Gastrocnemius medialis (tissue), 4 donors: ENCODE results near the gene PRAC1. TPM values are rescaled to one million over a fixed set of nuclear protein-coding genes. Genes with fewer than 3 reads are reported as not detected.

Experiments
- ATAC-seq, 2 donors: fragments of 150-250 bp; one replicate each; pipeline ENCODE4 v1.9.1; 2016
- DNase-seq, 2 donors: peaks; one replicate each; pipeline ENCODE4 v3.0.0-alpha.2; 2019
- H3K27ac ChIP-seq, 4 donors: fragments of 200-600 bp; sonication (generic); 1 replicate in 1 of 4; 2 replicates in 3 of 4; pipeline ENCODE4 v1.5.1; 2016 to 2018; ENCODE audit warnings: mild to moderate bottlenecking in 2 of 4, moderate library complexity in 1 of 4
- H3K27me3 ChIP-seq, 3 donors: fragments of 200-600 bp; sonication (generic) in 2 of 3; 1 replicate in 1 of 3; 2 replicates in 2 of 3; pipeline versions ENCODE4 v1.5.1 to v1.6.0; 2016 to 2019; ENCODE audit warnings: mild to moderate bottlenecking in 1 of 3, moderate library complexity in 1 of 3
- H3K36me3 ChIP-seq, 2 donors: fragments of 200-600 bp; sonication (generic) in 1 of 2; one replicate each; pipeline ENCODE4 v1.5.1; 2017 to 2018
- H3K4me1 ChIP-seq, 2 donors: fragments of 200-600 bp; sonication (generic) in 1 of 2; one replicate each; pipeline ENCODE4 v1.5.1; 2016 to 2017; ENCODE audit warnings: mild to moderate bottlenecking in 2 of 2
- H3K4me3 ChIP-seq, 4 donors: fragments of 200-600 bp; sonication (generic) in 3 of 4; 1 replicate in 1 of 4; 2 replicates in 3 of 4; pipeline ENCODE4 v1.5.1; 2016 to 2019; ENCODE audit warnings: mild to moderate bottlenecking in 2 of 4
- H3K9me3 ChIP-seq, 3 donors: fragments of 200-600 bp; sonication (generic) in 2 of 3; 1 replicate in 1 of 3; 2 replicates in 2 of 3; pipeline ENCODE4 v1.5.1; 2016 to 2019
- CTCF ChIP-seq, 5 experiments: fragments of 450-650 bp in 3 of 5; fragments of 200-600 bp in 2 of 5; sonication (generic) in 2 of 5; IDR thresholded peaks in 4 of 5; conservative IDR thresholded peaks in 1 of 5; 1 replicate in 4 of 5; 2 replicates in 1 of 5; pipeline ENCODE4 v1.5.1; 2016 to 2019; ENCODE audit warnings: antibody characterized with exemption in 5 of 5, mild to moderate bottlenecking in 3 of 5, moderate library complexity in 3 of 5
- POLR2A ChIP-seq, 2 donors: fragments of 450-650 bp; IDR thresholded peaks; one replicate each; pipeline ENCODE4 v1.6.1; 2017; ENCODE audit warnings: antibody characterized with exemption in 2 of 2, mild to moderate bottlenecking in 2 of 2, moderate library complexity in 2 of 2
- in situ Hi-C, 4 donors: fragments of 200-750 bp; cut with MboI; loops; one replicate each; pipeline versions ENCODE4 v1.15.0 to v1.8.0; 2017; ENCODE audit warnings: low sequenced_read_pairs in 4 of 4
- intact Hi-C: fragments of 100-400 bp; cut with DNase I; formaldehyde crosslinking; loops from one replicate; pipeline ENCODE4 v1.15.1; 2023; ENCODE audit warnings: low total_unique reads
- total RNA-seq, 4 donors: library from RNA; depleted of rRNA; stranded (reverse); fragments of >200 nt; gene quantifications; one replicate each; pipeline versions ENCODE4 v1.1.0 to v1.2.3, GENCODE V29; 2016

PRAC1 gene
- total RNA-seq, 4 donors from 2014 or later = not detected

DNA sequence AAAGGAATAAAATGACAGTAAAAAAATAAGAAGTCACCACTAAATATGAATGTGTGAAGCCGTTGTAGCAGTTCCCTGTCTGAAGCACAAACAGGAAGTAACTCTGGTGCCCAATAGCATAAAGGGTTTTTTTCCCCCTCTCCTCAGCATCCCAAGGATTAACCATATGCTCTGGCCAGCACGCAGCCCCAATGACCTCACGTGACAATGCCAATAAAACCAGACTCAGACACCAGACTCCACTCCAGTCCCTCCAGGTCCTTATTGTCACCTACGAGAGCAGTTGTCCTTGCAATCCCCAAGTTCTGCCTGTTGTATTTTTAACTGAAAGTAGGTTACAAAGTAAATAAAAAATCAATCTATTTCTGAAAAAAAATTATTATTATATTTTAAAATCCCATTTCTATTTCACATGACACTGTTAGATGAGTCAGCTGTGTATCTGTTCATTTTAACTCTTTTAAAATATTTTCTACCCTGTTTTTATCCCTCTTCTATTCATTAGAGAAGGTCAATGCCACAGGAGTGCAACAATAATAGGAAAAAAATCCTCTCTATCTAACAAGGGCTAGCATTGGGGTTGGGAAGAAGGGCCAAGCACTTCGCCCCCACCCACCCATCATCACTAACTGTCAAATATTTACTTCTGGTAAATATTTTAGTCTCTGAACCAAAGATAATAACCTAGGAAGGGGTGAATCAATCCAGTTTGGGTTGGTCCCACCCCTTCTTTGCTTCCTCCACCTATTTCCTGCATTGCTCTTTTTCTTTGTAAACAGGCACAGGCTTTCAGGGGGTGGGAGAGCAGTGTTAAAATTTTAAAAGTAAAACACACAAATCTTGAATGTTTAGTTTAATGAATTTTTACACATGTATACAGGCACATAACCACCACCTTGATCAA lies 6.6 kb downstream of the PRAC1 start:
- Histone ChIP-seq H3K27me3 (peaks cover 88 to 97% (median 91%) of the 10 kb centered on the region in 3 donors), H3K27ac (no peak overlapping the region), H3K4me1 (peaks cover 0 to 10% of the 10 kb centered on the region in 2 donors), H3K4me3 (no peak overlapping the region), H3K9me3 (no peaks in the 10 kb centered on the region), H3K36me3 (no peaks in the 10 kb centered on the region)
- no peak for TF ChIP-seq CTCF (IDR thresholded peaks at IDR 0.05 in 4 of 5, conservative IDR thresholded peaks at IDR 0.05 in 1 of 5)
- TF ChIP-seq POLR2A (IDR thresholded peaks at IDR 0.05) = no peak
- ATAC-seq (no peak), DNase-seq (no peak)
- intact Hi-C loops = no loop called here
- in situ Hi-C loops = loop anchor here in 1 of 4 donors (25.0 kb wide), 1 partner anchor 322 kb away; no protein-coding TSS in a partner anchor

- Histone ChIP-seq H3K27me3 (peaks cover 80 to 82% (median 80%) of the 10 kb centered on the region in 3 donors), H3K36me3 (no peaks in the 10 kb centered on the region), H3K9me3 (no peaks in the 10 kb centered on the region), H3K4me1 (no peaks in the 10 kb centered on the region), H3K27ac (no peak overlapping the region), H3K4me3 (no peak overlapping the region)
- ATAC-seq (no peak), DNase-seq (no peak)
- intact Hi-C loops (no loop called here), in situ Hi-C loops (loop anchor here in 1 of 4 donors (25.0 kb wide), 1 partner anchor 326 kb away; no protein-coding TSS in a partner anchor)
- TF ChIP-seq POLR2A (IDR thresholded peaks at IDR 0.05) (no peak), CTCF (IDR thresholded peaks at IDR 0.05 in 4 of 5, conservative IDR thresholded peaks at IDR 0.05 in 1 of 5) (no peak)
Measured at GRCh38 chr17:48711128-48711527, 11.2 kb downstream of the PRAC1 start.

GRCh38 chr17:48704361-48705248 lies 17.7 kb downstream of the PRAC1 start:
- ATAC-seq = no peak
- H3K36me3 ChIP-seq = no peaks in the 10 kb centered on the region
- in situ Hi-C loops = loop anchor here in 1 of 4 donors (25.0 kb wide), 1 partner anchor 333 kb away; no protein-coding TSS in a partner anchor
- no peaks in the 10 kb centered on the region for H3K9me3 ChIP-seq
- no peak for DNase-seq
- intact Hi-C loops = no loop called here
- H3K27ac ChIP-seq = no peak overlapping the region
- no peaks in the 10 kb centered on the region for H3K4me1 ChIP-seq
- TF ChIP-seq CTCF (IDR thresholded peaks at IDR 0.05 in 4 of 5, conservative IDR thresholded peaks at IDR 0.05 in 1 of 5) (no peak), POLR2A (IDR thresholded peaks at IDR 0.05) (no peak)
- H3K4me3 ChIP-seq = no peak overlapping the region
- H3K27me3 ChIP-seq = peaks cover 57 to 68% (median 57%) of the 10 kb centered on the region in 3 donors

GRCh38 chr17:48701864-48702532 lies 20.3 kb downstream of the PRAC1 start:
- no peak for TF ChIP-seq POLR2A (IDR thresholded peaks at IDR 0.05)
- H3K9me3 ChIP-seq = no peaks in the 10 kb centered on the region
- in situ Hi-C loops (loop anchor here in 1 of 4 donors (25.0 kb wide), 1 partner anchor 335 kb away; no protein-coding TSS in a partner anchor), intact Hi-C loops (no loop called here)
- no peak overlapping the region for H3K4me3 ChIP-seq
- H3K27ac ChIP-seq = no peak overlapping the region
- ATAC-seq (no peak), DNase-seq (no peak)
- no peaks in the 10 kb centered on the region for H3K36me3 ChIP-seq
- H3K27me3 ChIP-seq = peaks cover 38 to 63% (median 56%) of the 10 kb centered on the region in 3 donors
- H3K4me1 ChIP-seq = no peaks in the 10 kb centered on the region
